HCT116 (cell line): ENCODE data around the gene RHCE. TPM values are rescaled to one million over a fixed set of nuclear protein-coding genes. Genes with fewer than 3 reads are reported as not detected.
A peak's percentile ranks its signal among the peaks of the same experiment; 100 is the strongest.

ENCODE experiments used
- ATAC-seq: fragments of 200-7000 bp; cut with Tn5 transposase; 2 replicates; pipeline ENCODE4 v1.9.1; 2020; ENCODE audit warnings: mild to moderate bottlenecking, moderate library complexity
- BruUV-seq: library from RNA; stranded (reverse); fragments of 400-500 nt; replicated peaks from 2 replicates; lab custom pipeline; 2021; lab: Mats Ljungman, UMichigan
- CTCF ChIA-PET: fragments of 300-600 bp; sonication (Branson Sonifier 250); formaldehyde crosslinking; loops from one replicate; lab custom pipeline; 2021; ENCODE audit warnings: antibody characterized with exemption; lab: Charles Lee
- POLR2A ChIA-PET: fragments of 300-600, 350-600 bp; sonication (Branson Sonifier 250); formaldehyde crosslinking; loops from one replicate; lab custom pipeline; 2021; ENCODE audit warnings: antibody characterized with exemption; lab: Charles Lee
- RAD21 ChIA-PET, 2 experiments: fragments of 300-600 bp; sonication (Branson Sonifier 250); formaldehyde crosslinking; loops; one replicate each; lab custom pipeline; 2023; ENCODE audit warnings: low total read pairs in 2 of 2; ENCODE audit not compliant: uncharacterized antibody in 2 of 2, unreplicated experiment in 2 of 2, low non-redundant PET in 1 of 2; lab: Charles Lee
- DNase-seq: peaks from one replicate; pipeline ENCODE4 v3.0.0-alpha.2; 2010; ENCODE audit warnings: low read depth, low spot score
- H2AFZ ChIP-seq: fragments of 200-600 bp; shearing (Covaris generic), sonication (generic); 2 replicates; pipeline ENCODE4 v1.6.1; 2017; ENCODE audit warnings: low read depth, mixed run types, mixed read lengths, antibody characterized with exemption, low read length; ENCODE audit not compliant: poor library complexity, severe bottlenecking
- H3K27ac ChIP-seq: 2 replicates; pipeline ENCODE4 v1.5.1; 2012; ENCODE audit warnings: low read depth, low read length
- H3K27me3 ChIP-seq: fragments of 200-600 bp; sonication (generic); 2 replicates; pipeline ENCODE4 v1.6.1; 2016; ENCODE audit warnings: mixed run types, low read length, mixed read lengths; ENCODE audit not compliant: insufficient read depth
- H3K36me3 ChIP-seq, 2 experiments: fragments of 200-500 bp in 1 of 2; fragments of 200-600 bp in 1 of 2; sonication (Bioruptor generic) in 1 of 2; sonication (generic) in 1 of 2; 2 replicates each; pipeline versions ENCODE4 v1.5.1 to v1.6.1; 2014 to 2016; ENCODE audit warnings: low read length in 2 of 2, inconsistent platforms in 1 of 2, mixed read lengths in 1 of 2, mixed run types in 1 of 2; ENCODE audit not compliant: insufficient read depth in 2 of 2, control insufficient read depth in 1 of 2
- H3K4me1 ChIP-seq, 2 experiments: fragments of 200-600 bp in 1 of 2; sonication (generic) in 1 of 2; 2 replicates each; pipeline versions ENCODE4 v1.5.1 to v1.6.1; 2012 to 2017; ENCODE audit warnings: low read length in 2 of 2, inconsistent platforms in 1 of 2, mild to moderate bottlenecking in 1 of 2, mixed read lengths in 1 of 2, mixed run types in 1 of 2, moderate library complexity in 1 of 2; ENCODE audit not compliant: insufficient read depth in 2 of 2, control insufficient read depth in 1 of 2
- H3K4me2 ChIP-seq: fragments of 200-600 bp; sonication (generic); 2 replicates; pipeline ENCODE4 v1.6.1; 2017; ENCODE audit warnings: mixed run types, low read length, mixed read lengths
- H3K4me3 ChIP-seq, 2 experiments: fragments of 200-600 bp in 1 of 2; sonication (generic) in 1 of 2; replicated peaks in 1 of 2; 2 replicates each; pipeline ENCODE4 v1.5.1; 2011 to 2016; ENCODE audit warnings: low read length in 2 of 2, control low read depth in 1 of 2, low read depth in 1 of 2, mild to moderate bottlenecking in 1 of 2, mixed read lengths in 1 of 2, mixed run types in 1 of 2
- H3K79me2 ChIP-seq: fragments of 200-600 bp; sonication (generic); 2 replicates; pipeline ENCODE4 v1.6.1; 2017; ENCODE audit warnings: mild to moderate bottlenecking, mixed run types, low read length, moderate library complexity, mixed read lengths; ENCODE audit not compliant: insufficient read depth
- H3K9ac ChIP-seq: fragments of 200-600 bp; sonication (generic); 2 replicates; pipeline ENCODE4 v1.6.1; 2016; ENCODE audit warnings: low read length, mixed read lengths
- H3K9me2 ChIP-seq: fragments of 200-600 bp; sonication (generic), shearing (Covaris generic); 2 replicates; pipeline ENCODE4 v1.6.1; 2017; ENCODE audit warnings: mixed run types, mild to moderate bottlenecking, moderate library complexity; ENCODE audit not compliant: insufficient read depth
- H3K9me3 ChIP-seq, 2 experiments: fragments of 200-500 bp in 1 of 2; fragments of 200-600 bp in 1 of 2; sonication (Bioruptor generic) in 1 of 2; sonication (generic) in 1 of 2; 2 replicates each; pipeline ENCODE4 v1.6.1; 2014 to 2017; ENCODE audit warnings: low read length in 2 of 2, mixed read lengths in 2 of 2, inconsistent platforms in 1 of 2, low read depth in 1 of 2, mild to moderate bottlenecking in 1 of 2, mixed run types in 1 of 2, moderate library complexity in 1 of 2; ENCODE audit not compliant: control insufficient read depth in 1 of 2, insufficient read depth in 1 of 2
- H4K20me1 ChIP-seq: fragments of 200-600 bp; sonication (generic), shearing (Covaris generic); 2 replicates; pipeline ENCODE4 v1.6.1; 2017; ENCODE audit warnings: mixed run types, mild to moderate bottlenecking, moderate library complexity; ENCODE audit not compliant: insufficient read depth
- ATF3 ChIP-seq: IDR thresholded peaks from 2 replicates; pipeline ENCODE4 v1.6.1; 2012
- CBX3 ChIP-seq: IDR thresholded peaks from 2 replicates; pipeline ENCODE4 v1.6.1; 2012; ENCODE audit warnings: low read depth
- EZH2 ChIP-seq: fragments of 200-600 bp; sonication (generic); IDR thresholded peaks from 2 replicates; pipeline ENCODE4 v1.6.1; 2017; ENCODE audit warnings: antibody characterized with exemption, mixed run types
- SIN3A ChIP-seq: IDR thresholded peaks from 2 replicates; pipeline ENCODE4 v1.6.1; 2012; ENCODE audit warnings: low read depth
- SP1 ChIP-seq: IDR thresholded peaks from 2 replicates; pipeline ENCODE4 v1.6.1; 2012; ENCODE audit warnings: low read depth
- intact Hi-C: fragments of 100-400 bp; cut with micrococcal nuclease; formaldehyde crosslinking; loops from 2 replicates; pipeline ENCODE4 v1.10.0; 2022
- total RNA-seq: library from RNA; stranded (reverse); gene quantifications from one replicate; pipeline ENCODE4 v1.2.1, GENCODE V29; 2021; ENCODE audit not compliant: unreplicated experiment
- TF ChIP-seq, protein P1 (sequence below): IDR thresholded peaks from 2 replicates; pipeline ENCODE4 v1.6.1; 2011; ENCODE audit warnings: mild to moderate bottlenecking, low read length, moderate library complexity; ENCODE audit not compliant: insufficient replicate concordance; ENCODE audit errors: extremely low read depth

RHCE gene
- total RNA-seq, 1 experiment from 2014 or later = 0.64 TPM

DNA sequence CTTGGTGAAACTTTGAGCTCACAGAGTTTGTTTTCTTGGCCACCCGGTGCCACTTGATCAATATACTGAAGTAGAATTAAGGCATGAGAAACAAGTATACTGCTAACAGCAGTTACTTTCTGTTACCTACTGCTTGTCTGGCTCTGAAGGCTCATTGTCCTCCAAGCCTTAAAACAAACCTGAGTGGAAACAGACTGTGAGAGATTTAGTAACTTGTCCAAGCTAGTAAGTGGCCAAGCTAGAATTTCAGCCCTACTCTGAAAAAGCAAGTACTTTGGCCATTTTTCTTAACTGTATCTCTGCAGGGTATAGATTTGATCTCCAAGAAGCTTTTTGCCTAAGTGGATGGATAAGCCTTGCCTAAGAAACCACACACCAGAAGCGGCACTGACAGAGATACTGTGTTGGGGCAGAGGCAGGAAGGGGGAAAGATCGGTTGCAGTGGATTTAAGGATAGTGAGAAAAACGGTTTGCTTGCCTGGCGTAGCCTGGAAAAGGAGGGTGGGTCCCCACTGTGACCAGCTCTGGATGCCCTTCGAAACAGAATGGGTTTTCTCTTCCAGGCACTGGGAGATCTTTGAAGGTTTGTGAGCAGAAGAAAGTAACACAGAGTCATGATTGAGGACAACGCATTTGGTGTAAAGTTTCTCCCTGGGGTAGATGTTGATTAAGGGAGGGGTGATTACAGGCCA, 8.0 kb upstream of the RHCE start:
- Histone ChIP-seq H3K36me3 (no peaks in the 10 kb centered on the region), H3K4me3 (no peak overlapping the region), H2AFZ (no peak overlapping the region), H3K4me1 (peaks cover 8 to 20% of the 10 kb centered on the region in 2 experiments; a peak in 3 of 4 replicates), H3K27me3 (no peaks in the 10 kb centered on the region), H3K79me2 (no peaks in the 10 kb centered on the region), H3K4me2 (peak overlapping the region; percentile 81; the same call in 1 of the 2 replicates), H3K27ac (no peak overlapping the region), H3K9me2 (no peaks in the 10 kb centered on the region), H4K20me1 (no peaks in the 10 kb centered on the region)
- no peak for ATAC-seq
- DNase-seq = no peak
- RAD21 ChIA-PET = interaction anchor here in 1 of 2 experiments (0.7 kb wide), 1 partner anchor 11 kb away, joined by 5 read pairs; no protein-coding TSS in a partner anchor
- BruUV-seq = no TSS peak
- intact Hi-C loops = no loop called here
- POLR2A ChIA-PET = no interaction called here
- TF ChIP-seq SP1 (no peak), ATF3 (no peak), EZH2 (no peak)
- TF ChIP-seq, all 23 proteins: peak for 0
- Histone ChIP-seq H3K9me3 (no peaks in the 10 kb centered on the region), H3K9ac (no peak overlapping the region)
- CTCF ChIA-PET = no interaction called here

GRCh38 chr1:25427696-25428095, 7.1 kb upstream of the RHCE start:
- Histone ChIP-seq H3K27me3 (no peaks in the 10 kb centered on the region), H3K4me1 (peaks cover 8 to 20% of the 10 kb centered on the region in 2 experiments; a peak in 3 of 4 replicates), H2AFZ (no peak overlapping the region), H3K9me2 (no peaks in the 10 kb centered on the region), H3K36me3 (no peaks in the 10 kb centered on the region), H4K20me1 (no peaks in the 10 kb centered on the region), H3K9me3 (no peaks in the 10 kb centered on the region)
- DNase-seq = no peak
- intact Hi-C loops = no loop called here
- BruUV-seq = no TSS peak
- CTCF ChIA-PET = no interaction called here
- TF ChIP-seq CBX3 (no peak), SP1 (no peak), SIN3A (no peak)
- TF ChIP-seq, protein P1, sequence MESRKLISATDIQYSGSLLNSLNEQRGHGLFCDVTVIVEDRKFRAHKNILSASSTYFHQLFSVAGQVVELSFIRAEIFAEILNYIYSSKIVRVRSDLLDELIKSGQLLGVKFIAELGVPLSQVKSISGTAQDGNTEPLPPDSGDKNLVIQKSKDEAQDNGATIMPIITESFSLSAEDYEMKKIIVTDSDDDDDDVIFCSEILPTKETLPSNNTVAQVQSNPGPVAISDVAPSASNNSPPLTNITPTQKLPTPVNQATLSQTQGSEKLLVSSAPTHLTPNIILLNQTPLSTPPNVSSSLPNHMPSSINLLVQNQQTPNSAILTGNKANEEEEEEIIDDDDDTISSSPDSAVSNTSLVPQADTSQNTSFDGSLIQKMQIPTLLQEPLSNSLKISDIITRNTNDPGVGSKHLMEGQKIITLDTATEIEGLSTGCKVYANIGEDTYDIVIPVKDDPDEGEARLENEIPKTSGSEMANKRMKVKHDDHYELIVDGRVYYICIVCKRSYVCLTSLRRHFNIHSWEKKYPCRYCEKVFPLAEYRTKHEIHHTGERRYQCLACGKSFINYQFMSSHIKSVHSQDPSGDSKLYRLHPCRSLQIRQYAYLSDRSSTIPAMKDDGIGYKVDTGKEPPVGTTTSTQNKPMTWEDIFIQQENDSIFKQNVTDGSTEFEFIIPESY = no peak
- TF ChIP-seq, all 23 proteins: peak for 0
- POLR2A ChIA-PET = no interaction called here
- H3K4me3 ChIP-seq = no peak overlapping the region
- H3K27ac ChIP-seq = no peak overlapping the region
- H3K79me2 ChIP-seq = no peaks in the 10 kb centered on the region
- ATAC-seq = no peak
- no peak overlapping the region for H3K9ac ChIP-seq
- RAD21 ChIA-PET = no interaction called here
- H3K4me2 ChIP-seq = no peak overlapping the region
